H9 (cell line): ENCODE results near the gene MMAA. TPM values are rescaled to one million over a fixed set of nuclear protein-coding genes. Genes with fewer than 3 reads are reported as not detected.

Experiments used
- DNase-seq: peaks from one replicate; pipeline ENCODE4 v3.0.0-alpha.2; 2017
- H2AFZ ChIP-seq: one replicate; pipeline ENCODE4 v1.6.1; 2013; ENCODE audit warnings: mild to moderate bottlenecking, low read length, control low read depth, moderate library complexity
- H2AK5ac ChIP-seq: 2 replicates; pipeline ENCODE4 v1.6.1; 2013; ENCODE audit warnings: low read length, control low read depth, mixed read lengths; ENCODE audit not compliant: insufficient read length
- H2BK120ac ChIP-seq: one replicate; pipeline ENCODE4 v1.6.1; 2013; ENCODE audit warnings: low read depth, mild to moderate bottlenecking, low read length, control low read depth, inconsistent platforms; ENCODE audit not compliant: poor library complexity, severe bottlenecking
- H2BK12ac ChIP-seq: 2 replicates; pipeline ENCODE4 v1.6.1; 2013; ENCODE audit warnings: low read length, control low read depth, mixed read lengths, low read depth; ENCODE audit not compliant: insufficient read length
- H2BK15ac ChIP-seq: 2 replicates; pipeline ENCODE4 v1.6.1; 2013; ENCODE audit warnings: low read depth, low read length, control low read depth
- H2BK20ac ChIP-seq: one replicate; pipeline ENCODE4 v1.6.1; 2013; ENCODE audit warnings: low read depth, mild to moderate bottlenecking, low read length, control low read depth, inconsistent platforms; ENCODE audit not compliant: poor library complexity, severe bottlenecking
- H2BK5ac ChIP-seq: 2 replicates; pipeline ENCODE4 v1.6.1; 2013; ENCODE audit warnings: low read length, control low read depth, mixed read lengths; ENCODE audit not compliant: insufficient read length
- H3K14ac ChIP-seq: 2 replicates; pipeline ENCODE4 v1.6.1; 2013; ENCODE audit warnings: low read length, control low read depth; ENCODE audit not compliant: insufficient read depth
- H3K18ac ChIP-seq: 2 replicates; pipeline ENCODE4 v1.6.1; 2013; ENCODE audit warnings: low read depth, mild to moderate bottlenecking, mixed read lengths, low read length, control low read depth; ENCODE audit not compliant: insufficient read length
- H3K23ac ChIP-seq: 2 replicates; pipeline ENCODE4 v1.6.1; 2013; ENCODE audit warnings: low read length, control low read depth, mixed read lengths, low read depth; ENCODE audit not compliant: insufficient read length
- H3K23me2 ChIP-seq: 2 replicates; pipeline ENCODE4 v1.6.1; 2013; ENCODE audit warnings: low read depth, mild to moderate bottlenecking, mixed read lengths, low read length, control low read depth; ENCODE audit not compliant: insufficient read length, poor library complexity, severe bottlenecking
- H3K27ac ChIP-seq: 2 replicates; pipeline ENCODE4 v1.5.1; 2013; ENCODE audit warnings: low read length, control low read depth, mixed read lengths, low read depth; ENCODE audit not compliant: insufficient read length
- H3K27me3 ChIP-seq: 2 replicates; pipeline ENCODE4 v1.6.1; 2013; ENCODE audit warnings: low read length, control low read depth, inconsistent platforms; ENCODE audit not compliant: insufficient read depth
- H3K4ac ChIP-seq: 2 replicates; pipeline ENCODE4 v1.6.1; 2013; ENCODE audit warnings: low read depth, mild to moderate bottlenecking, control low read depth, inconsistent platforms, low read length, moderate library complexity
- H3K4me1 ChIP-seq: 2 replicates; pipeline ENCODE4 v1.6.1; 2013; ENCODE audit warnings: low read length, control low read depth, inconsistent platforms; ENCODE audit not compliant: insufficient read depth
- H3K4me2 ChIP-seq: 2 replicates; pipeline ENCODE4 v1.6.1; 2013; ENCODE audit warnings: low read length, control low read depth, mixed read lengths; ENCODE audit not compliant: insufficient read length, insufficient read depth
- H3K56ac ChIP-seq: 2 replicates; pipeline ENCODE4 v1.6.1; 2013; ENCODE audit warnings: low read depth, mild to moderate bottlenecking, mixed read lengths, low read length, control low read depth; ENCODE audit not compliant: insufficient read length
- H3K79me1 ChIP-seq: 2 replicates; pipeline ENCODE4 v1.6.1; 2013; ENCODE audit warnings: low read depth, mild to moderate bottlenecking, moderate library complexity, low read length, control low read depth, inconsistent platforms; ENCODE audit not compliant: insufficient read depth, poor library complexity, severe bottlenecking
- H3K79me2 ChIP-seq: 2 replicates; pipeline ENCODE4 v1.6.1; 2013; ENCODE audit warnings: low read length, control low read depth, inconsistent platforms; ENCODE audit not compliant: insufficient read depth
- H3K9ac ChIP-seq: 2 replicates; pipeline ENCODE4 v1.6.1; 2013; ENCODE audit warnings: low read length, control low read depth, mixed read lengths; ENCODE audit not compliant: insufficient read length; ENCODE audit errors: extremely low read depth
- H3K9me3 ChIP-seq: one replicate; pipeline ENCODE4 v1.6.1; 2013; ENCODE audit warnings: low read depth, low read length, inconsistent platforms; ENCODE audit not compliant: control insufficient read depth
- H3T11ph ChIP-seq: one replicate; pipeline ENCODE4 v1.6.1; 2013; ENCODE audit warnings: mild to moderate bottlenecking, low read length, control low read depth, inconsistent platforms
- H4K20me1 ChIP-seq: one replicate; pipeline ENCODE4 v1.6.1; 2013; ENCODE audit not compliant: control insufficient read depth, insufficient read length, insufficient read depth
- H4K5ac ChIP-seq: 2 replicates; pipeline ENCODE4 v1.6.1; 2013; ENCODE audit warnings: low read depth, mild to moderate bottlenecking, mixed read lengths, low read length, control low read depth; ENCODE audit not compliant: insufficient read length
- H4K8ac ChIP-seq: replicated peaks from 2 replicates; pipeline ENCODE4 v1.6.1; 2013; ENCODE audit warnings: low read length, control low read depth, mixed read lengths, low read depth; ENCODE audit not compliant: insufficient read length
- H4K91ac ChIP-seq: 2 replicates; pipeline ENCODE4 v1.6.1; 2013; ENCODE audit warnings: low read depth, mild to moderate bottlenecking, moderate library complexity, mixed read lengths, low read length, control low read depth; ENCODE audit not compliant: insufficient read length
- H3K27ac Mint-ChIP-seq, 3 experiments: 2 replicates in 2 of 3; 3 replicates in 1 of 3; pipeline ENCODE4 v1.8.0; 2020 to 2021; ENCODE audit warnings: mixed read lengths in 3 of 3, mild to moderate bottlenecking in 1 of 3, moderate library complexity in 1 of 3
- H3K27me3 Mint-ChIP-seq: 2 replicates; pipeline ENCODE4 v1.8.0; 2021; ENCODE audit warnings: low read depth, mild to moderate bottlenecking, moderate library complexity, mixed read lengths
- H3K36me3 Mint-ChIP-seq, 3 experiments: 2 replicates in 2 of 3; 3 replicates in 1 of 3; pipeline ENCODE4 v1.8.0; 2020 to 2021; ENCODE audit warnings: low read depth in 3 of 3, mixed read lengths in 3 of 3; ENCODE audit not compliant: insufficient read depth in 1 of 3
- H3K4me1 Mint-ChIP-seq, 2 experiments: 2 replicates each; pipeline ENCODE4 v1.8.0; 2020; ENCODE audit warnings: mixed read lengths in 2 of 2
- H3K4me3 Mint-ChIP-seq, 2 experiments: 2 replicates in 1 of 2; 3 replicates in 1 of 2; pipeline ENCODE4 v1.8.0; 2020 to 2021; ENCODE audit warnings: mild to moderate bottlenecking in 2 of 2, mixed read lengths in 2 of 2, moderate library complexity in 1 of 2
- H3K9me3 Mint-ChIP-seq, 2 experiments: 2 replicates in 1 of 2; 3 replicates in 1 of 2; pipeline ENCODE4 v1.8.0; 2020; ENCODE audit warnings: mild to moderate bottlenecking in 2 of 2, mixed read lengths in 2 of 2, moderate library complexity in 1 of 2
- WGBS: extraction: QIAGEN DNeasy Blood & Tissue Kit; methylation state at CpG from one replicate; pipeline ENCODE4 v1.1.7; 2013; ENCODE audit warnings: missing lambda C conversion rate, low lambda C conversion rate, mixed read lengths; ENCODE audit not compliant: insufficient read length; ENCODE audit errors: extremely low coverage; 5-methylcytosine and 5-hydroxymethylcytosine counted together
- total RNA-seq: library from RNA; stranded (reverse); gene quantifications from 2 replicates; pipeline ENCODE4 v1.2.1, GENCODE V29; 2021
- TF ChIP-seq, protein P1 (sequence below): fragments of 200-600 bp; sonication (generic); conservative IDR thresholded peaks from 3 replicates; pipeline ENCODE4 v1.8.0; 2021; ENCODE audit warnings: antibody characterized with exemption, mild to moderate bottlenecking

MMAA gene
- total RNA-seq, 1 experiment from 2014 or later: 3.0 TPM

DNA sequence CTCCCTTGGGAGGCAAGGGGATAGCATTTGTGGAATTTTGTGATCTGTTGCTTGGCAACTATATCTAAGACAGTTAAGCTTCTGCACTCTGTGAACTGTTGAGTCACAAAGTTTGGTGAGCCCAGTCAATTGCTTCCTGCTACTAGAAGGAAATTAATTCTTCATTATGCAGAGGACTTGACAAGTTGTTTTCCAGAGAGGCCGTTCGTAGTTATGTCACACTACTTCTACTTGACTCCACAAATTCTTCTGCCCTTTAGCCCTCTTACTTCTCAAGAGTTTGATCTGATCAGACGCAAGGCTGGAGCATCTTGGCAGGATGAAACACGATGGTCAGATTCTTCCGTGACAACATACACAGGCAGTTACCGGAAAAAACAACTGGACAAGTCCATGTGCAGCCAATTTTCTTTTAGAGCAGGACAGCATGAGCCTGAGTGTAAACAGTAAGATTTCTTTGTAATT, 60.8 kb downstream of the MMAA start, which contains the start of gene C4orf51:
Gene C4orf51, plus strand, starts transcription at position 156 of the 465 bp plus-strand sequence. Its CDS starts 58 bp downstream, at position 214.
- Mint-ChIP-seq H3K4me1 (peaks cover 0 to 8% of the 10 kb centered on the region in 2 experiments; a peak in 2 of 4 replicates), H3K27ac (no peak within 1 kb of the TSS), H3K9me3 (peaks cover 19 to 27% of the 10 kb centered on the region in 2 experiments), H3K4me3 (no peak within 1 kb of the TSS), H3K27me3 (no peaks in the 10 kb centered on the region), H3K36me3 (peaks cover 5 to 16% (median 13%) of the 10 kb centered on the region in 3 experiments)
- H2BK20ac ChIP-seq: no peak within 1 kb of the TSS
- no peak for DNase-seq
- H3K18ac ChIP-seq: peak within 1 kb of the TSS; percentile 25
- H3K9me3 ChIP-seq: no peaks in the 10 kb centered on the region
- no peak within 1 kb of the TSS for H3K9ac ChIP-seq
- no peaks in the 10 kb centered on the region for H3K79me1 ChIP-seq
- no peak within 1 kb of the TSS for H4K91ac ChIP-seq
- no peak within 1 kb of the TSS for H4K8ac ChIP-seq
- no peak within 1 kb of the TSS for H3K56ac ChIP-seq
- no peak within 1 kb of the TSS for H3K23ac ChIP-seq
- H2AFZ ChIP-seq: no peak within 1 kb of the TSS
- H3T11ph ChIP-seq: no peak within 1 kb of the TSS
- H3K4ac ChIP-seq: no peak within 1 kb of the TSS
- H3K27me3 ChIP-seq: no peaks in the 10 kb centered on the region
- no peak within 1 kb of the TSS for H2BK120ac ChIP-seq
- H3K14ac ChIP-seq: no peak within 1 kb of the TSS
- no peaks in the 10 kb centered on the region for H3K79me2 ChIP-seq
- no peak within 1 kb of the TSS for H3K4me2 ChIP-seq
- H2BK5ac ChIP-seq: no peak within 1 kb of the TSS
- H3K4me1 ChIP-seq: no peaks in the 10 kb centered on the region
- no peak within 1 kb of the TSS for H2AK5ac ChIP-seq
- H3K23me2 ChIP-seq: no peaks in the 10 kb centered on the region
- no peak within 1 kb of the TSS for H3K27ac ChIP-seq
- no peaks in the 10 kb centered on the region for H4K20me1 ChIP-seq
- H4K5ac ChIP-seq: no peak within 1 kb of the TSS
- WGBS: no CpG with 5 or more reads among the region's 6 CpGs
- no peak within 1 kb of the TSS for H2BK15ac ChIP-seq
- H2BK12ac ChIP-seq: no peak within 1 kb of the TSS
- TF ChIP-seq, protein P1, sequence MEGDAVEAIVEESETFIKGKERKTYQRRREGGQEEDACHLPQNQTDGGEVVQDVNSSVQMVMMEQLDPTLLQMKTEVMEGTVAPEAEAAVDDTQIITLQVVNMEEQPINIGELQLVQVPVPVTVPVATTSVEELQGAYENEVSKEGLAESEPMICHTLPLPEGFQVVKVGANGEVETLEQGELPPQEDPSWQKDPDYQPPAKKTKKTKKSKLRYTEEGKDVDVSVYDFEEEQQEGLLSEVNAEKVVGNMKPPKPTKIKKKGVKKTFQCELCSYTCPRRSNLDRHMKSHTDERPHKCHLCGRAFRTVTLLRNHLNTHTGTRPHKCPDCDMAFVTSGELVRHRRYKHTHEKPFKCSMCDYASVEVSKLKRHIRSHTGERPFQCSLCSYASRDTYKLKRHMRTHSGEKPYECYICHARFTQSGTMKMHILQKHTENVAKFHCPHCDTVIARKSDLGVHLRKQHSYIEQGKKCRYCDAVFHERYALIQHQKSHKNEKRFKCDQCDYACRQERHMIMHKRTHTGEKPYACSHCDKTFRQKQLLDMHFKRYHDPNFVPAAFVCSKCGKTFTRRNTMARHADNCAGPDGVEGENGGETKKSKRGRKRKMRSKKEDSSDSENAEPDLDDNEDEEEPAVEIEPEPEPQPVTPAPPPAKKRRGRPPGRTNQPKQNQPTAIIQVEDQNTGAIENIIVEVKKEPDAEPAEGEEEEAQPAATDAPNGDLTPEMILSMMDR: no peak
